K562 (cell line): ENCODE results near the gene TRANK1. TPM values are rescaled to one million over a fixed set of nuclear protein-coding genes. Genes with fewer than 3 reads are reported as not detected.

ENCODE experiments used
- ARID1B ChIP-seq: fragments of 450-650 bp; IDR thresholded peaks from 2 replicates; pipeline ENCODE4 v1.6.1; 2016; ENCODE audit warnings: antibody characterized with exemption, mild to moderate bottlenecking, inconsistent platforms
- CBX3 ChIP-seq, 2 experiments: IDR thresholded peaks; 1 replicate in 1 of 2; 2 replicates in 1 of 2; pipeline ENCODE4 v1.6.1; 2012; ENCODE audit warnings: inconsistent platforms in 2 of 2, low read length in 2 of 2, borderline replicate concordance in 1 of 2, control low read depth in 1 of 2
- ELF4 ChIP-seq: fragments of 450-650 bp; formaldehyde crosslinking; IDR thresholded peaks from 2 replicates; pipeline ENCODE4 v1.4.0; 2022; ENCODE audit warnings: missing genetic modification characterization
- ESRRA ChIP-seq: fragments of 450-650 bp; IDR thresholded peaks from 2 replicates; pipeline ENCODE4 v1.6.1; 2014; ENCODE audit warnings: low read depth, mild to moderate bottlenecking, moderate library complexity, borderline replicate concordance
- HNRNPLL ChIP-seq: fragments of 200-400 bp; formaldehyde crosslinking; IDR thresholded peaks from 2 replicates; pipeline ENCODE4 v1.6.1; 2017; ENCODE audit warnings: low read length, low read depth, mild to moderate bottlenecking; ENCODE audit not compliant: poor library complexity, severe bottlenecking
- KDM5B ChIP-seq: fragments of 200-600 bp; sonication (generic); IDR thresholded peaks from 2 replicates; pipeline ENCODE4 v1.6.1; 2012; ENCODE audit warnings: low read depth, mild to moderate bottlenecking, moderate library complexity, low read length, control low read depth, inconsistent platforms; ENCODE audit not compliant: insufficient replicate concordance
- OTX1 ChIP-seq: fragments of 450-650 bp; formaldehyde crosslinking; IDR thresholded peaks from 2 replicates; pipeline ENCODE4 v1.4.0; 2022; ENCODE audit warnings: mild to moderate bottlenecking
- polyA plus RNA-seq, 8 experiments: library from polyadenylated mRNA; depleted of rRNA in 4 of 8; stranded (reverse) in 5 of 8; unstranded in 3 of 8; fragments of >200 nt; fragmentation: Nextera tagmentation in 2 of 8; fragmentation: Illumina TruSeq in 1 of 8; extraction: Ambion mirVana in 2 of 8; extraction: Trizol in 1 of 8; gene quantifications; 2 replicates each; pipeline versions ENCODE4 v1.2.1 to v1.2.3, GENCODE V29; 2011 to 2014; ENCODE audit warnings: inconsistent platforms in 1 of 8, missing spikeins in 1 of 8
- total RNA-seq, 7 experiments: library from RNA; depleted of rRNA in 6 of 7; stranded (reverse); fragments of >200 nt in 6 of 7; fragmentation: Illumina TruSeq in 2 of 7; extraction: Trizol in 2 of 7; gene quantifications; 2 replicates each; pipeline versions ENCODE4 v1.2.1 to v1.2.3, GENCODE V29; 2011 to 2021; ENCODE audit warnings: low replicate concordance in 1 of 7
- TF ChIP-seq, protein P1 (sequence below): sonication (generic); formaldehyde crosslinking; IDR thresholded peaks from 2 replicates; pipeline ENCODE4 v1.8.1; 2023; ENCODE audit warnings: missing genetic modification reagents, mild to moderate bottlenecking, borderline replicate concordance
- TF ChIP-seq, protein P2 (sequence below): fragments of 450-650 bp; formaldehyde crosslinking; IDR thresholded peaks from 2 replicates; pipeline ENCODE4 v1.4.0; 2022; ENCODE audit warnings: missing genetic modification characterization
- TF ChIP-seq, protein P3 (sequence below), 2 experiments: fragments of 450-650 bp; IDR thresholded peaks; 2 replicates each; pipeline ENCODE4 v1.6.1; 2016; ENCODE audit warnings: mild to moderate bottlenecking in 2 of 2, borderline replicate concordance in 1 of 2, low read depth in 1 of 2, moderate library complexity in 1 of 2
- TF ChIP-seq, protein P4 (sequence below): fragments of 250-450 bp; sonication (Bioruptor Pico); IDR thresholded peaks from 2 replicates; pipeline ENCODE4 v1.8.0; 2022; ENCODE audit warnings: moderate library complexity, mild to moderate bottlenecking, inconsistent platforms

Gene TRANK1
- total and polyA plus RNA-seq, 9 of the 15 experiments (the other 6 are each of a cell fraction or from before 2014, with no cell fraction given): 0.41 to 5.3 (median 2.1) TPM

DNA sequence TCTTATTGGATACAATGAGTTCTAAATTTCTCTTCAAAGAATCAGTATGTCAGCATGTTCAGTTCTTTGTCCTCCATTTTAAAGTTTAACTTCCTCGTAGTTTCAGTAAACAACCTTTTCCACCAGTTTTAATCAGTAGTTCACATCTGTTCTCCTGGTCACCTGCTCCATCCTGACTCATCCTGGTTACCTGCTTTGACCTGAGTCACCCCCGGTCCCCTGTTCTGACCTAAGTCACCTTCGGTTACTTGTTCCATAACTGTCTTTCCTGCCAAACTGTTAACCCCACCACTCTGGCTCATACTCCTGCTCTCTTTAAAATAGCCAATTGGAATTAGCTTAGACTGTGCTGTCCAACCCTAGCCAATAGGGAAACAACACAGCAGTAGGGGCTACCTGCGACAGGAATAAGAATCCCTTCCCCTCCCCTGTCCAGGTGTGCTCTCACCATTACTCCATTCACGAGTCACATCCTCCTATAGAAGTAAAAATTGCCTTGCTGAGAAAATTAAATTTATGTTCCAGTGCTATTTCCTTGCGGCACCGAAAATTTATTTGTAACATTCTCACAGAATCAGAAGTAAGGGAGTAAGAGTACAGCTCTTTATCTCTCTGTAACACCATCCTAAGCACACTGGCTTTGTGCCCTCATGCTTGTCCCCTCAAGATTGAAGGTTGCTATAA, 23.8 kb downstream of the TRANK1 start (continued):
- TF ChIP-seq, protein P1, sequence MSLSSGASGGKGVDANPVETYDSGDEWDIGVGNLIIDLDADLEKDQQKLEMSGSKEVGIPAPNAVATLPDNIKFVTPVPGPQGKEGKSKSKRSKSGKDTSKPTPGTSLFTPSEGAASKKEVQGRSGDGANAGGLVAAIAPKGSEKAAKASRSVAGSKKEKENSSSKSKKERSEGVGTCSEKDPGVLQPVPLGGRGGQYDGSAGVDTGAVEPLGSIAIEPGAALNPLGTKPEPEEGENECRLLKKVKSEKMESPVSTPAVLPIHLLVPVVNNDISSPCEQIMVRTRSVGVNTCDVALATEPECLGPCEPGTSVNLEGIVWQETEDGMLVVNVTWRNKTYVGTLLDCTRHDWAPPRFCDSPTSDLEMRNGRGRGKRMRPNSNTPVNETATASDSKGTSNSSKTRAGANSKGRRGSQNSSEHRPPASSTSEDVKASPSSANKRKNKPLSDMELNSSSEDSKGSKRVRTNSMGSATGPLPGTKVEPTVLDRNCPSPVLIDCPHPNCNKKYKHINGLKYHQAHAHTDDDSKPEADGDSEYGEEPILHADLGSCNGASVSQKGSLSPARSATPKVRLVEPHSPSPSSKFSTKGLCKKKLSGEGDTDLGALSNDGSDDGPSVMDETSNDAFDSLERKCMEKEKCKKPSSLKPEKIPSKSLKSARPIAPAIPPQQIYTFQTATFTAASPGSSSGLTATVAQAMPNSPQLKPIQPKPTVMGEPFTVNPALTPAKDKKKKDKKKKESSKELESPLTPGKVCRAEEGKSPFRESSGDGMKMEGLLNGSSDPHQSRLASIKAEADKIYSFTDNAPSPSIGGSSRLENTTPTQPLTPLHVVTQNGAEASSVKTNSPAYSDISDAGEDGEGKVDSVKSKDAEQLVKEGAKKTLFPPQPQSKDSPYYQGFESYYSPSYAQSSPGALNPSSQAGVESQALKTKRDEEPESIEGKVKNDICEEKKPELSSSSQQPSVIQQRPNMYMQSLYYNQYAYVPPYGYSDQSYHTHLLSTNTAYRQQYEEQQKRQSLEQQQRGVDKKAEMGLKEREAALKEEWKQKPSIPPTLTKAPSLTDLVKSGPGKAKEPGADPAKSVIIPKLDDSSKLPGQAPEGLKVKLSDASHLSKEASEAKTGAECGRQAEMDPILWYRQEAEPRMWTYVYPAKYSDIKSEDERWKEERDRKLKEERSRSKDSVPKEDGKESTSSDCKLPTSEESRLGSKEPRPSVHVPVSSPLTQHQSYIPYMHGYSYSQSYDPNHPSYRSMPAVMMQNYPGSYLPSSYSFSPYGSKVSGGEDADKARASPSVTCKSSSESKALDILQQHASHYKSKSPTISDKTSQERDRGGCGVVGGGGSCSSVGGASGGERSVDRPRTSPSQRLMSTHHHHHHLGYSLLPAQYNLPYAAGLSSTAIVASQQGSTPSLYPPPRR (CRISPR knock-in tag): no peak
- no peak for TF ChIP-seq HNRNPLL
- peak; percentile 49; the same call in 1 of the 2 replicates for TF ChIP-seq ESRRA
- TF ChIP-seq OTX1: no peak
- TF ChIP-seq ELF4 (CRISPR knock-in tag): no peak
- TF ChIP-seq, protein P2, sequence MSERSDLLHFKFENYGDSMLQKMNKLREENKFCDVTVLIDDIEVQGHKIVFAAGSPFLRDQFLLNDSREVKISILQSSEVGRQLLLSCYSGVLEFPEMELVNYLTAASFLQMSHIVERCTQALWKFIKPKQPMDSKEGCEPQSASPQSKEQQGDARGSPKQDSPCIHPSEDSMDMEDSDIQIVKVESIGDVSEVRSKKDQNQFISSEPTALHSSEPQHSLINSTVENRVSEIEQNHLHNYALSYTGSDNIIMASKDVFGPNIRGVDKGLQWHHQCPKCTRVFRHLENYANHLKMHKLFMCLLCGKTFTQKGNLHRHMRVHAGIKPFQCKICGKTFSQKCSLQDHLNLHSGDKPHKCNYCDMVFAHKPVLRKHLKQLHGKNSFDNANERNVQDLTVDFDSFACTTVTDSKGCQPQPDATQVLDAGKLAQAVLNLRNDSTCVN (CRISPR knock-in tag): no peak
- no peak for TF ChIP-seq KDM5B
- TF ChIP-seq, protein P3, sequence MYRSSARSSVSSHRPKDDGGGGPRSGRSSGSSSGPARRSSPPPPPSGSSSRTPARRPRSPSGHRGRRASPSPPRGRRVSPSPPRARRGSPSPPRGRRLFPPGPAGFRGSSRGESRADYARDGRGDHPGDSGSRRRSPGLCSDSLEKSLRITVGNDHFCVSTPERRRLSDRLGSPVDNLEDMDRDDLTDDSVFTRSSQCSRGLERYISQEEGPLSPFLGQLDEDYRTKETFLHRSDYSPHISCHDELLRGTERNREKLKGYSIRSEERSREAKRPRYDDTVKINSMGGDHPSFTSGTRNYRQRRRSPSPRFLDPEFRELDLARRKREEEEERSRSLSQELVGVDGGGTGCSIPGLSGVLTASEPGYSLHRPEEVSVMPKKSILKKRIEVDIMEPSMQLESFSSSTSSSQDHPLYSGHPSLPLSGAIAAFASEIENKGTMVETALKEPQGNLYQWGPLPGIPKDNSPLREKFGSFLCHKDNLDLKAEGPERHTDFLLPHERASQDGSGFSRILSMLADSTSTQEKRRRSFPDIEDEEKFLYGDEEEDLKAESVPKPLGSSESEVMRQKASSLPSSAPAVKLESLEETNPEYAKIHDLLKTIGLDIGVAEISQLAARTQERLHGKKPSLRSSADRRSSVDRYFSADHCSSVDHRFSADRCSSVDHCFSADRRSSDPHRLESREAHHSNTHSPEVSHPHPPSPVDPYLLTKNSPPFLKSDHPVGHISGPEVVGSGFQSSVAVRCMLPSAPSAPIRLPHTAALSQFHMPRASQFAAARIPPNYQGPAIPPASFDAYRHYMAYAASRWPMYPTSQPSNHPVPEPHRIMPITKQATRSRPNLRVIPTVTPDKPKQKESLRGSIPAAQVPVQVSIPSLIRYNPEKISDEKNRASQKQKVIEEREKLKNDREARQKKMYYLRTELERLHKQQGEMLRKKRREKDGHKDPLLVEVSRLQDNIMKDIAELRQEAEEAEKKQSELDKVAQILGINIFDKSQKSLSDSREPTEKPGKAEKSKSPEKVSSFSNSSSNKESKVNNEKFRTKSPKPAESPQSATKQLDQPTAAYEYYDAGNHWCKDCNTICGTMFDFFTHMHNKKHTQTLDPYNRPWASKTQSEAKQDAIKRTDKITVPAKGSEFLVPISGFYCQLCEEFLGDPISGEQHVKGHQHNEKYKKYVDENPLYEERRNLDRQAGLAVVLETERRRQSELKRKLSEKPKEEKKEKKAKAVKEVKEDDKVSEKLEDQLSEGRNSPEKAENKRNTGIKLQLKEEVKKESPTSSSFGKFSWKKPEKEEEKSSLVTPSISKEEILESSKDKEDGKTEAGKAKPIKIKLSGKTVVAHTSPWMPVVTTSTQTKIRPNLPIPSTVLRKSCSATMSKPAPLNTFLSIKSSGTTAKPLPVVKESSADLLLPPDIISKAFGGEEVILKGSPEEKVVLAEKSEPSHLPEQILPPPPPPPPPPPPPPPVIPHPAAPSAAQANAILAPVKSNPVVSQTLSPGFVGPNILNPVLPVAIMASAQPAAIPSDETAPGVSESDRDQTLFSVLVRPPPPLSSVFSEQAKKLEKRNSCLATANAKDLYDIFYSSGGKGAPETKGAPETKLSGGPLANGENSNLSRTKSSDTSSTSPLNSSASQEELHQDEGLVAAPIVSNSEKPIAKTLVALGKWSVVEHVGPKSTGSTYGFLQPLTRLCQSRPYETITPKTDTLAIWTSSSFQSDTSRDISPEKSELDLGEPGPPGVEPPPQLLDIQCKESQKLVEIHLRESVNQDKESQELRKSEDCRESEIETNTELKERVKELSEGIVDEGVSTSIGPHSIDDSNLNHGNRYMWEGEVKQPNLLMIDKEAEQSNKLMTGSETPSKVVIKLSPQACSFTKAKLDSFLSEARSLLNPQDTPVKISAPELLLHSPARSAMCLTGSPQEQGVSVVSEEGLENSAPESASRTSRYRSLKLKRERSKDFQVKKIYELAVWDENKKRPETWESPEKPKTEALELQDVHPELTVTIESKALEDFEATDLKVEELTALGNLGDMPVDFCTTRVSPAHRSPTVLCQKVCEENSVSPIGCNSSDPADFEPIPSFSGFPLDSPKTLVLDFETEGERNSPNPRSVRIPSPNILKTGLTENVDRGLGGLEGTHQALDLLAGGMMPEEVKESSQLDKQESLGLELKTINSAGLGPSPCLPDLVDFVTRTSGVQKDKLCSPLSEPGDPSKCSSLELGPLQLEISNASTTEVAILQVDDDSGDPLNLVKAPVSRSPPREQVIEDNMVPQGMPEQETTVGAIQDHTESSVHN (IDR thresholded peaks at IDR 0.05; ENCODE audit: borderline replicate concordance in 1 of 2, low read depth in 1 of 2): no peak
- TF ChIP-seq CBX3 (IDR thresholded peaks at IDR 0.05; ENCODE audit: borderline replicate concordance in 1 of 2, low read length in 2 of 2): peak in 1 of 2 experiments; percentile 98; a peak in 2 of 3 replicates
- TF ChIP-seq ARID1B: 0 out of 2 replicates have a peak, but pooled peaks have one; percentile 38
- TF ChIP-seq, protein P4, sequence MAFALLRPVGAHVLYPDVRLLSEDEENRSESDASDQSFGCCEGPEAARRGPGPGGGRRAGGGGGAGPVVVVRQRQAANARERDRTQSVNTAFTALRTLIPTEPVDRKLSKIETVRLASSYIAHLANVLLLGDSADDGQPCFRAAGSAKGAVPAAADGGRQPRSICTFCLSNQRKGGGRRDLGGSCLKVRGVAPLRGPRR: no peak
